Heart left ventricle (tissue), 13 donors: Measurements from ENCODE around the gene ALMS1.
"Not testable (repeated sequence)": the region's sequence is repeated elsewhere in the genome, so short reads cannot be mapped to it uniquely, and the experiment has no call there.

Experiments used
- POLR2A ChIP-seq, 2 donors: fragments of 450-650 bp; IDR thresholded peaks; one replicate each; pipeline ENCODE4 v1.6.1; 2017; ENCODE audit warnings: antibody characterized with exemption in 2 of 2, mild to moderate bottlenecking in 2 of 2, moderate library complexity in 2 of 2
- TF ChIP-seq, protein P1 (sequence below), 12 donors: fragments of 200-600 bp; sonication (generic) in 4 of 12; IDR thresholded peaks; one replicate each; pipeline versions ENCODE4 v1.5.0 to v1.8.0; 2018 to 2022; ENCODE audit warnings: antibody characterized with exemption in 12 of 12, mild to moderate bottlenecking in 5 of 12
- donor health status: ischemic (EF 13 %, LVEDD 7.1; RV severe dilation, severe dysfunction).
- donor health status: DM: no; HTN: yes; CAD: no.
- donor health status: DM: no; HTN: no; CAD: no.
- donor health status: ischemic (EF 25% LVEDD 6.9; RV normal size, moderate dysfunction).
- donor health status: ischemic (EF 25% LVEDD 5.7; RV mildly dilated, moderate dysfunction).
- donor health status: ischemic (EF 35%, LVEDD 5.7; RV mildly dilated, moderate dysfunction).
- donor health status: nonischemic (EF 11% LVEDD 7.7; RV severe dilation, severe dysfunction).
- donor health status: DM: yes; HTN: yes; CAD: no.
- donor health status: PGD.
- donor health status: ischemic (EF 29% LVEDD 5.4; RV normal size, mild dysfunction).
- donor health status: nonischemic (EF 23%, LVEDD 6.1; RV moderate dilation, normal function).

DNA sequence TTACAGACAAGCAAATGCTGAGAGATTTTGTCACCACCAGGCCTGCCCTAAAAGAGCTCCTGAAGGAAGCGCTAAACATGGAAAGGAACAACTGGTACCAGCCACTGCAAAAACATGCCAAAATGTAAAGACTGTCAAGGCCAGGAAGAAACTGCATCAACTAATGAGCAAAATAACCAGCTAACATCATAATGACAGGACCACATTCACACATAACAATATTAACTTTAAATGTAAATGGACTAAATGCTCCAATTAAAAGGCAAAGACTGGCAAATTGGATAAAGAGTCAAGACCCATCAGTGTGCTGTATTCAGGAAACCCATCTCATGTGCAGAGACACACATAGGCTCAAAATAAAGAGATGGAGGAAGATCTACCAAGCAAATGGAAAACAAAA, 76.8 kb downstream of the ALMS1 start:
- TF ChIP-seq, protein P1, sequence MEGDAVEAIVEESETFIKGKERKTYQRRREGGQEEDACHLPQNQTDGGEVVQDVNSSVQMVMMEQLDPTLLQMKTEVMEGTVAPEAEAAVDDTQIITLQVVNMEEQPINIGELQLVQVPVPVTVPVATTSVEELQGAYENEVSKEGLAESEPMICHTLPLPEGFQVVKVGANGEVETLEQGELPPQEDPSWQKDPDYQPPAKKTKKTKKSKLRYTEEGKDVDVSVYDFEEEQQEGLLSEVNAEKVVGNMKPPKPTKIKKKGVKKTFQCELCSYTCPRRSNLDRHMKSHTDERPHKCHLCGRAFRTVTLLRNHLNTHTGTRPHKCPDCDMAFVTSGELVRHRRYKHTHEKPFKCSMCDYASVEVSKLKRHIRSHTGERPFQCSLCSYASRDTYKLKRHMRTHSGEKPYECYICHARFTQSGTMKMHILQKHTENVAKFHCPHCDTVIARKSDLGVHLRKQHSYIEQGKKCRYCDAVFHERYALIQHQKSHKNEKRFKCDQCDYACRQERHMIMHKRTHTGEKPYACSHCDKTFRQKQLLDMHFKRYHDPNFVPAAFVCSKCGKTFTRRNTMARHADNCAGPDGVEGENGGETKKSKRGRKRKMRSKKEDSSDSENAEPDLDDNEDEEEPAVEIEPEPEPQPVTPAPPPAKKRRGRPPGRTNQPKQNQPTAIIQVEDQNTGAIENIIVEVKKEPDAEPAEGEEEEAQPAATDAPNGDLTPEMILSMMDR (IDR thresholded peaks at IDR 0.05), result not testable (repeated sequence)
- TF ChIP-seq POLR2A (IDR thresholded peaks at IDR 0.05), result not testable (repeated sequence)
